ENCODE measurements around the gene DOLPP1.

GRCh38 chr9:129102095-129102525 lies 21.2 kb downstream of the DOLPP1 start:
- TF ChIP-seq, protein P1, sequence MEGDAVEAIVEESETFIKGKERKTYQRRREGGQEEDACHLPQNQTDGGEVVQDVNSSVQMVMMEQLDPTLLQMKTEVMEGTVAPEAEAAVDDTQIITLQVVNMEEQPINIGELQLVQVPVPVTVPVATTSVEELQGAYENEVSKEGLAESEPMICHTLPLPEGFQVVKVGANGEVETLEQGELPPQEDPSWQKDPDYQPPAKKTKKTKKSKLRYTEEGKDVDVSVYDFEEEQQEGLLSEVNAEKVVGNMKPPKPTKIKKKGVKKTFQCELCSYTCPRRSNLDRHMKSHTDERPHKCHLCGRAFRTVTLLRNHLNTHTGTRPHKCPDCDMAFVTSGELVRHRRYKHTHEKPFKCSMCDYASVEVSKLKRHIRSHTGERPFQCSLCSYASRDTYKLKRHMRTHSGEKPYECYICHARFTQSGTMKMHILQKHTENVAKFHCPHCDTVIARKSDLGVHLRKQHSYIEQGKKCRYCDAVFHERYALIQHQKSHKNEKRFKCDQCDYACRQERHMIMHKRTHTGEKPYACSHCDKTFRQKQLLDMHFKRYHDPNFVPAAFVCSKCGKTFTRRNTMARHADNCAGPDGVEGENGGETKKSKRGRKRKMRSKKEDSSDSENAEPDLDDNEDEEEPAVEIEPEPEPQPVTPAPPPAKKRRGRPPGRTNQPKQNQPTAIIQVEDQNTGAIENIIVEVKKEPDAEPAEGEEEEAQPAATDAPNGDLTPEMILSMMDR (IDR thresholded peaks at IDR 0.05; ENCODE audit: control extremely low read depth in 1 of 3, insufficient read depth in 1 of 3, low read depth in 1 of 3, low read length in 3 of 3), result no peak
- TF ChIP-seq CHD2 (IDR thresholded peaks at IDR 0.05; ENCODE audit: low read length) (no peak), JUND (IDR thresholded peaks at IDR 0.05; ENCODE audit: low read length) (no peak), EZH2 (IDR thresholded peaks at IDR 0.05; ENCODE audit: low read depth, low read length, severe bottlenecking) (no peak), POLR2A (IDR thresholded peaks at IDR 0.05; ENCODE audit: control extremely low read depth in 1 of 2, low read depth in 2 of 2, low read length in 2 of 2) (no peak), MAX (IDR thresholded peaks at IDR 0.05) (no peak), CREB1 (IDR thresholded peaks at IDR 0.05) (no peak), POLR2AphosphoS5 (IDR thresholded peaks at IDR 0.05; ENCODE audit: low read depth, low read length) (no peak)

Data from H1 (cell line).